Astrocyte of the hippocampus (primary cell): ENCODE data around the gene OR51B5.
"Not testable (repeated sequence)": the region's sequence is repeated elsewhere in the genome, so short reads cannot be mapped to it uniquely, and the experiment has no call there.

ENCODE experiments used
- DNase-seq: peaks from one replicate; pipeline ENCODE4 v3.0.0; 2011; ENCODE audit warnings: low read depth, low spot score

The OR51B5 gene

DNA sequence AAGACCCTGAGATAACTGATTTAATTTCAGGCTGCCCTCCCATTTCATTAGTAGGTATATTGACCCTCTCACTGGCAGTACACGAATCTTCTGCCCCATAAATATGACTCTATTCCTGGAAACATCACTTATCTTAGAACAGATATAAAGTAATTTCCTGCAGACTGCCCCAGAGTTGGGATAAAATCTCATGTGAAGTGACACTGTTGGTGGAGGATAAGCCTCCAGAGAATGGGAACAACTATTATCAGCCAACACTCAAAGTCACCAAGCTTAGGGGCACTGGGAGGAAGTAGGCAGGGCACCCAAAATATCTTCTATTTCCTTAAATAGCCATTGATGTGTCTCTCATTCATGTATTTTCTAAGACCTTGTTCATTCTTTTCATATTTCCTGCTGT is 8.2 kb downstream of the OR51B5 start:
- no peak for DNase-seq

DNA sequence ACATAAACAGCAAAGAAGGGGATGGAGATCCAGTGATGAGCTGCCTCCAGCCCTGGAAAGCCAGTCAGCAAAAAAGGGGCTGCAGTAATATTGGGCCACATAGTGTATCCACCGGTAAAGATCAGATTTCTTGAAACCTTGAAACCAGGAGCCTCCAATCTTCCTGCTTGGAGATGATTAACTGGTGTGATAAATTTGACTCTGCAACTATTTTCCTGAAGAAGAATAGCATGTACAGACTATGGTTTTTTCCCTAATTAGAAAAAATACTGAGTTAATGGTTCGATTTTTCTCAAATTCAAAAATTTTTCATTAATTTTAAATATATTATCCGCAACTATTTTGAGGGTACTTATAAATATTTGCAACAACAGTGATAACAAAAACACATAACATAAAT is 19.1 kb downstream of the OR51B5 start, which contains the start of gene OR51B2:
Gene OR51B2 (minus strand): TSS at position 101 of the 400 bp plus-strand sequence. CDS start 0 bp downstream, at position 101.
- DNase-seq: no peak

DNA sequence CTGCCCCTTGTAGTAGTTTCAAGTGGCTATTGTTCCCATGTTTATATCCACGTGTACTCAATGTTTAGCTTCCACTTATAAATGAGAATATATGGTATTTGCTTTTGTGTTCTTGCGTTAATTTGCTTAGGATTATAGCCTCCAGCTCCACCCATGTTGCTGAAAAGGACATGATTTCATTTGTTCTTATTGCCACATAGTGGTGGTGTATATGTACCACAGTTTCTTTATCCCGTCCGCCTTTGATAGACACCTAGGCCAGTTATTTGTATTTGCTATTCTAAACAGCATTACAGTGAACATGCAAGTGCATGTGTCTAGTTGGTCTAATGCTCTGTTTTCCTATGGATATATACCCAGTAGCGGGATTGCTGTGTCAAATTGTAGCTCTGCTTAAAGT is 26.0 kb downstream of the OR51B5 start:
- no peak for DNase-seq

DNA sequence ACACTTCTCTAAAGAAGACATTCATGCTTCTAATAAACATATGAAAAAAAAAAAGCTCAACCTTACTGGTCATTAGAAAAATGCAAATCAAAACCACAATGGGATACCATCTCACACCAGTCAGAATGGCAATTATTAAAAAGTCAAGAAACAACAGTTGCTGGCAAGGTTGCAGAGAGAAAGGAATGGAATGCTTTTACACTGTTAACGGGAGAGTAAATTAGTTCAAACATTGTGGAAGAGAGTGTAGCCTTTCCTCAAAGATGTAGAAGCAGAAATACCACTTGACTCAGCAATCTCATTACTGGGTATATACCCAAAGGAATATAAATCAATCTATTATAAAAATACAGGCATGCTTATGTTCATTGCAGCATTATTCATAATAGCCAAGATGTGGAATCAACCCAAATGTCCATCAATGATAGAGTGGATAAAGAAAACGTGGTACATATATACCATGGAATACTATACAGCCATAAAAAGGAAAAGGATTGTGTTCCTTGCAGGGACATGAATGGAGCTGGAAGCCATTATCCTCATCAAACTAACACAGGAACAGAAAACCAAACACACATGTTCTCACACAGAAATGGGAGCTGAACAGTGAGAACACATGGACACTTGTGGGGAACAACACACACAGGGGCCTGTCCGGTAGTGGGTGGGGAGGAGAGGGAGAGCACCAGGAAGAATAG is 29.8 kb downstream of the OR51B5 start:
- DNase-seq: not testable (repeated sequence)

DNA sequence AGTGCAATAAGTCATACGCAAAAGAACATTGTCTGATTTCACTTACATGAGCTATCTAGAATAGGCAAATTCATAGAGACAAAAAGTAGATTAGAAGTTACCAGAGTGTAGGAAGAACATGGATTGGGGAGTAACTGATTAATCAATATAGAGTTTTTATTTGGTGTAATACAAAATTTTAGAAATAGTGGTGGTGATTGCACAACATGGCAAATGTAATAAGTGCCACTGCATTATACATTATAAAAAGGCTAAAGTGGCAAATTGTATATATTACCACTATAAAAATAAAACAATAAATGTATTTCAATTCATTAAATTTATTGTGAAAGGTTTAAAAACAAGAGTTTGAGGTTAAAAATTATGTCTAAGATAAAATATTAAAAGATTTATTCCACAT is 32.9 kb downstream of the OR51B5 start:
- no peak for DNase-seq

DNA sequence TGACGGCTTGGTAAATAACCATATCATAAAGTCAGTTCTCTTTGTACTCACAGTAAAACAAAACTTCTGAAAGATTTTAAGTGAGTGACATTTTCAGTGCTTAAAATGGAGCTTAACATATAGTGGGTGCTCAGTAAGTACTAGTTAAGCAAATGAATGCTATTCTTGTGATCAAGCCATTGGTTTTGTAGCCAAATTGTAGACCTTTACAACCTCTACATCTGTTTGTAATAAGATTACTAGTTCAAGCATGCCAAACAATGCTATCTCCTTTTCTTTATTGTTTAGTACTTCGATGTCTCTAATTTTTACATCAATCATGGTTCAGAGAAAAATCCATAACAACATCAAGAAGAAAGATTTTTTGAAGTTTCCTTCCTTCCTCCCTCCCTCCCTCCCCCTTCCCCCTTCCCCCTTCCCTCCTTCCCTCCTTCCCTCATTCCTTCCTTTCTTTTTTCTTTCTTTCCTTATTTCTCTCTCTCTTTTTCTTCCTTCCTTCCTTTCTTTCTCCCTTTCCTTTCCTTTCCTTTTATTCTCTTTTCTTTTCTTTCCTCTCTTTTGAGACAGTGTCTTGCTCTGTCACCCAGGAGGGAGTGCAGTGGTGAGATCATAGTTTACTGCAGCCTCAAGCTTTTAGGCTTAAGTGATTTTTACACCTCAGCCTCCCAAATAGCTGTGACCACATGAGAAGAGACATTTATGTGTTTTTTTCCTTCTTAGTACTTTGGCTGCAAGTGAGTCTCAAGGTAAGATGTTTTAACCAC is 35.9 kb downstream of the OR51B5 start:
- DNase-seq: no peak

DNA sequence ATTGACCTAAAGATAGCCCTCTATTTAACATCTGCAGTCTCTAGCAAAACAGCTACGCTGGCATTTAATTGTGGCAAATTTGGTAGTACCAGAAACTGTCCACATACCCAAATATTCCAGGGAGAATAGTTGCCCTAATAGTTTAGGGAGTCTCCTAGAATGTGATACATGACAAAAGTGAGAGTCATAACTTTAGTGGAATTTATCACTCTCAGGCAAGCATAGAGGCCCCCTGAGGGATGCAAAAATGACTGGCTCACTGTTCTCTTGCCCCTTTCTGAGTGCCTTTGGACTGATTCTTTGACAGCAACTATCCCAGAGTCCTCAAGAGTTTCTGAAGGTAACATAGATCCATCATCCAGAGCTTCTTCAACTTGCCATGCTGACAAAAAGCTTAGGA is 39.3 kb downstream of the OR51B5 start:
- DNase-seq: no peak

DNA sequence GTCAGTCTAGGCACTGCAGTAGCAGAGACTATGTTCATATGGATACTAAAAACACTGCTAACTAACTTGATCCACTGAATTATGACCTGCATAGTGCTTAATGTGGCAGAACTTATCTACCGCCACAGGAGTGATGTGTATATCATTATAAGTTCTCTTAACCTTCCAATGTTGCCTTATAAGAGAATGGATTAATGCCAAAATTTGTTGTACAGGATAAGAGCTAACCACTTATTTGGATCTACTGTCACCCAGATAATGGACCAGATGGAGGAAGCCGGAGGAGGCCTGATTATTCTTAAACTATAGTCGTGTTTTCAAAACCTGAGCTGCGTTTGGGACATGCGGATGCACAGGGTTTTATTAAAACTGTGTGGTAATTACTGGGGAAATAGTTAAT is 39.7 kb downstream of the OR51B5 start:
- no peak for DNase-seq

DNA sequence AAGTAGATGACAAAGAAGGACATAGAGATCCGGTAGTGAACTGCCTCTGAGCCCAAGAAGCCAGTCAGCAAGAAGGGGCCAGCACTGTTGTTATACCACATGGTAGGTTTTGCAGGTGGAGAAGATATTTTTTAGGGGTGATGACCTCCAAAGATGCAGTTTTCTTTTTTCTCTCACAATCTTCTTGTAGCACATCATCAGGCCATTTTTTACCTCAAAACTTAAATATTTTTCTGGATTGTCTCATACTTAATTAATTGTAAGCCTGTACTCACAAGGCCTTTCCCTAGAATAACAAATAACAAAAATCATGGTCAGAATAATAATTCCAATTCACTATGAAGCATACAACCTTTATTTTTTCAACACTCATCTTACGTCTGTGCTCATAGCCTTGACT is 41.5 kb downstream of the OR51B5 start, which contains the start of gene OR51B4:
Gene OR51B4 (minus strand): TSS at position 101 of the 400 bp plus-strand sequence. CDS start 0 bp downstream, at position 101.
- DNase-seq: no peak

DNA sequence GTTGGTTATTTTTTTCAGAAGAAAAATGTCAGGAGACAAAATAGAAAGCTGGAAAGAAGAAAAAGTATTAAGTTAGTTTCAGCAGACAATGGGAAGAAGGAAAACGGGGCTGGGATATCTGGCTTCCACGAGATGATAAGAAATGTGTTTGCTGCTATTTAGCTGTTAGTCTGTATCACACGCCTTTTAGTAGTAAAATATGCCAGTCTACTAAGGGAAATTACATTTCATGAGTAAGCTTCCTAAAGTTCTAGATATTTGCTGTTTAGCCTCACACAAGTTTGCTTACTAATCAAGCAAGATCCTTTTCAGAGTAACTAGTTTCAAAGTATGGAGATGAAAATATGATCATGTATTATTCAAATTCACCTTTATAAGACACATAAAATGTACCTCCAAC is 43.1 kb downstream of the OR51B5 start:
- no peak for DNase-seq

DNA sequence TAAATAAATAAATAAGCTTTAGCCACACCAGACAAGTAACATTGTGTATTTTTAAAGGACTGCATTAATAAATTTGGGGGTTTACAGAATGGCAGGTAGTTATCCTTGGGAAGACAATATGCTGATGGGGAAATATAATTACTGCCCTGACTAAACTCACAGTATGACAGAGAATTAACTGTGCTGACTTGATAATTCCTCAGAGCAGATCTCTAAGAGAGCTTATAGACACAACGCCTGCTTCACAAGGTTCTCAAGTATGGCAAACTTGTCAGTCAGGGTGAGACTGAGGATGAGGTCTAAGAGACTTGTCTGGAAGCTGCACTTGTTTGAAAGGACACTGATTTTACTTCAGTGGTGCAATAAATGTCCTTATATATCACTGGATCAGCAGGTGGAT is 44.9 kb downstream of the OR51B5 start:
- DNase-seq: no peak

DNA sequence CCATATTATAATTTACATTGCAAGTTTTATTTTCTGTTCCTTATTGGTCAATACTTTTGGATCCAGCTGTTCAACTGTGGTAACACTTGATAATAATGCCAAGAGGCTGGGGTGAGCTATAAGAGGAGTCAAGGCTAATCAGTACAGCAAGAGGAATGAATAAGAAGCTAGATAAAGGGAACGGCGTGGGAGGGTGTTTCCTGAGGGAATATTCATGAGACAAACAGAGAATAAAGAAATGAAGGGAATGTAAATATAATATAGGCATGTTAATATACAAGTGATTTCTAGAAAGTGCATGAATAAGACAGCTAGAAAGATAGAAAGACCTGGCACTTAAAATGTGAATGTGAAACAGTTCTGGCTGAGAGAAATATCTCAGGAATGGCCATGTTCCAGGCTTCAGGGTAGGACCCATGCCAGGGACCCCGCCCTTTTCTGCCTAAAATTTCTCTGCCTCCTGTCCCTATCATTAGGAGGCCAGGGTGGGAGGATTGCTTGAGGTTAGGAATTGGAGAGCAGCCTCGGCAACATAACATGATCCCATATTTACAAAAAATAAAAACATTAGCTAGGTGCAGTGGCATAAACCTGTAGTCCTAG is 45.5 kb downstream of the OR51B5 start:
- DNase-seq: no peak

DNA sequence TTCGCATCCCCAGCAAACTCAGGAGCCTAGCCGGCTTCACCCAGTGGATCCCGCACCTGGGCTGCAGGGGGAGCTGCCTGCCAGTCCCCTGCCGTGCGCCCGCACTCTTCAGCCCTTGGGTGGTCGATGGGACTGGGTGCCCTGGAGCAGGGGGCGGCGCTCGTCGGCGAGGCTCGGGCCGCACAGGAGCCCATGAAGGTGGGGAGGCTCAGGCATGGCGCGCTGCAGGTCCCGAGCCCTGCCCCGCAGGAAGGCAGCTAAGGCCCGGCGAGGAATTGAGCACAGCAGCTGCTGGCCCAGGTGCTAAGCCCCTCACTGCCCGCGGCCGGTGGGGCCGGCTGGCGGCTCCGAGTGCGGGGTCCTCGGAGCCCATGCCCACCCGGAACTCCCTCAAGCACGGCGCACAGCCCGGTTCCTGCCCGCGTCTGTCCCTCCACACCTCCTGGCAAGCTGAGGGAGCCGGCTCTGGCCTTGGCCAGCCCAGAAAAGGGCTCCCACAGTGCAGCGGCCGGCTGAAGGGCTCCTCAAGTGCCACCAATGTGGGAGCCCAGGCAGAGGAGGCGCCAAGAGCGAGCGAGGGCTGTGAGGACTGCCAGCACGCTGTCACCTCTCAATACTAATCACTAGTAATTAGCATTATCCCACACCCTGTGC is 48.9 kb downstream of the OR51B5 start:
- DNase-seq: not testable (repeated sequence)

DNA sequence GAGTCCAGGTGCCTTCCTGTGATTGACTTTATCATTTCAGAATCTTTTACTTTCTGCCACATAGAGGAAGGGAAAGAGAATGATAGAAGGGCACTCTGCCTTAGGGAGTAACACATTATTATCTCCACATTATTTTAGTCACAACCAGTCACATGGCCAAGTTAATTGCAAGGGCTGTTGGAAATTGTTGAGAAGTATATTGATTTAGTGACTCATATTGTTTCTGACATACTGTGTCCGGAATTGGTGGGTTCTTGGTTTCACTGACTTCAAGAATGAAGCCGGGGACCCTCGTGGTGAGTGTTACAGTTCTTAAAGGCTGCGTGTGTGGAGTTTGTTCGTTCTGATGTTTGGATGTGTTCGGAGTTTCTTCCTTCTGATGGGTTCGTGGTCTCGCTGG is 50.3 kb downstream of the OR51B5 start:
- DNase-seq: no peak
